T-helper 1 cell treated with Interleukin-12 subunit alpha and Interleukin-12 subunit beta and Interleukin-4 antibody, amounts not matched to agents 30 μg/mL and 1 μg/mL, for 36 hours (primary cell): Measurements from ENCODE around the gene NSMCE1.
"Not testable (repeated sequence)": the region's sequence is repeated elsewhere in the genome, so short reads cannot be mapped to it uniquely, and the experiment has no call there.

ENCODE experiments used
- H3K27ac Mint-ChIP-seq: one replicate; pipeline ENCODE4 v1.8.0; 2021; ENCODE audit warnings: mild to moderate bottlenecking, mixed read lengths
- H3K27me3 Mint-ChIP-seq: one replicate; pipeline ENCODE4 v1.8.0; 2021; ENCODE audit warnings: low read depth, mixed read lengths
- H3K36me3 Mint-ChIP-seq: one replicate; pipeline ENCODE4 v1.8.0; 2021; ENCODE audit warnings: low read depth, mixed read lengths
- H3K4me1 Mint-ChIP-seq: one replicate; pipeline ENCODE4 v1.8.0; 2021; ENCODE audit warnings: low read depth, mixed read lengths
- H3K4me3 Mint-ChIP-seq: one replicate; pipeline ENCODE4 v1.8.0; 2021; ENCODE audit warnings: mild to moderate bottlenecking, moderate library complexity, mixed read lengths
- H3K9me3 Mint-ChIP-seq: one replicate; pipeline ENCODE4 v1.8.0; 2021; ENCODE audit warnings: mixed read lengths

Gene NSMCE1

GRCh38 chr16:27270349-27270748, 1.8 kb upstream of the NSMCE1 start:
- Mint-ChIP-seq H3K9me3 (no peaks in the 10 kb centered on the region), H3K27ac (no peak overlapping the region), H3K27me3 (no peaks in the 10 kb centered on the region), H3K4me3 (no peak overlapping the region), H3K4me1 (peaks cover 54% of the 10 kb centered on the region), H3K36me3 (peaks cover 25% of the 10 kb centered on the region)

- Mint-ChIP-seq H3K27ac (peak overlapping the region; percentile 98), H3K9me3 (no peaks in the 10 kb centered on the region), H3K27me3 (no peaks in the 10 kb centered on the region), H3K4me3 (peak overlapping the region; percentile 98), H3K4me1 (peaks cover 54% of the 10 kb centered on the region), H3K36me3 (peaks cover 26% of the 10 kb centered on the region)
Measured at GRCh38 chr16:27269300-27270150, 953 bp upstream of the NSMCE1 start.

DNA sequence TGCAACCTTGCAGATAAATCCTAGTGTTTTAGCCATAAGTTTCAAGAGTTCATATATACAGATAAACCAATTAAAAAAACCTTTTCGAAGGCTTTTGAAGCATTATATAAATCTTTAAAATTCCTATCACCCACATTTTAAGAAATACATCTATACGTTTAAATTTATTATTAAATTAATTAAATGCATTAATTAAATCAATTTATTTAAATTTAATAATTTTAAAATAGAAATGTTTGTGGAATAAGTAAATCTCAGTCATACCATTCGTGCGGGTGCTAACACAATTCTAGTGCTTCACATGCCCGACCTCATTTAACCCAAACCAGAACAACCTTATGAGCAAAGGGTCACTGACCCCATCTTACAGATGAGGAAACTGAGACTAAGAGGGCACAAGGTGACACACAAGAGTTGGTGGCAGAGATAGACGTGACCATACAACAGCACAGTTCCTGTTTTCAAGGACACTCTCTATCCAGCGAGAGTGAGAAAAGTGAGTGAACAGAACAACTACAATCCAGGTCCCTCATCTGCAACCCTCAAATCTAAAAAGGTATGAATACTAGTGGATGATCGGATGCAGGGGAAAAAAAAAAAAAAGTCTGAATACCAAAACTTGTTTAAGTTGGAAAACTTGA, 1.4 kb downstream of the NSMCE1 start:
- Mint-ChIP-seq H3K9me3 (no peaks in the 10 kb centered on the region), H3K4me3 (peak overlapping the region; percentile 98), H3K4me1 (peaks cover 50% of the 10 kb centered on the region), H3K27me3 (no peaks in the 10 kb centered on the region), H3K36me3 (peaks cover 39% of the 10 kb centered on the region), H3K27ac (peak overlapping the region; percentile 33)

- Mint-ChIP-seq H3K27ac (no peak overlapping the region), H3K27me3 (no peaks in the 10 kb centered on the region), H3K4me1 (peaks cover 48% of the 10 kb centered on the region), H3K36me3 (peaks cover 34% of the 10 kb centered on the region), H3K4me3 (peak overlapping the region; percentile 38), H3K9me3 (no peaks in the 10 kb centered on the region)
Measured at GRCh38 chr16:27265982-27266381, 2.6 kb downstream of the NSMCE1 start.

- Mint-ChIP-seq H3K4me1 (peaks cover 33% of the 10 kb centered on the region), H3K9me3 (no peaks in the 10 kb centered on the region), H3K27ac (no peak overlapping the region), H3K36me3 (peaks cover 38% of the 10 kb centered on the region), H3K27me3 (no peaks in the 10 kb centered on the region), H3K4me3 (no peak overlapping the region)
Measured at GRCh38 chr16:27264151-27264550, 4.4 kb downstream of the NSMCE1 start.

GRCh38 chr16:27262904-27263423, 5.6 kb downstream of the NSMCE1 start:
- Mint-ChIP-seq H3K4me1 (peaks cover 39% of the 10 kb centered on the region), H3K36me3 (peaks cover 40% of the 10 kb centered on the region)
- not testable (repeated sequence) for H3K4me3 Mint-ChIP-seq, H3K9me3 Mint-ChIP-seq, H3K27ac Mint-ChIP-seq, H3K27me3 Mint-ChIP-seq

GRCh38 chr16:27259710-27260109, 8.9 kb downstream of the NSMCE1 start:
- Mint-ChIP-seq H3K9me3 (no peaks in the 10 kb centered on the region), H3K4me3 (no peak overlapping the region), H3K4me1 (peaks cover 40% of the 10 kb centered on the region), H3K27me3 (no peaks in the 10 kb centered on the region), H3K27ac (no peak overlapping the region), H3K36me3 (peaks cover 50% of the 10 kb centered on the region)

DNA sequence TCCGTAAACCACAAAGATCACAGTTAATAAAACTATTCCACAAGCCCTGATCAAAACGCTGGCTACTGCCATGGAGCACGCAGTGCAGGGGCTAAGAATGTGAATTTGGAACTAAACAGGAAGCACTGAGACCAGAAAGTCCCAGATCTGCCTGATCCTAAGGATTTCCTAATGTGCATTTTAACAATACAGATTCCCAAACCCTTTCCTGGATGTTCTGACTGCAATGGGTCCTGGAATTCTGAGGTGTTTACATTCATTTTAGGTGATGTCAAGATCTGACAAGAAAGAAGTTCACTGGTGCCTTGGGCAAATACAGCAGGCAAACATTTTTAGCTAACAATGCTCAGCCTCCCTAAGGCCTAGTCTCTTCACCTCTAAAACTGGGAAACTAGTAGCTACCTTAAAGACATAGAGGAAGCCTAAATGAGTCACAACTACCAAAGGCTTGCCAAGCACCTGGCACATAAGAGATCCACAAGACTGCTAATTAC, 10.3 kb downstream of the NSMCE1 start:
- Mint-ChIP-seq H3K27ac (no peak overlapping the region), H3K36me3 (peaks cover 52% of the 10 kb centered on the region), H3K4me3 (no peak overlapping the region), H3K27me3 (no peaks in the 10 kb centered on the region), H3K4me1 (peaks cover 52% of the 10 kb centered on the region), H3K9me3 (no peaks in the 10 kb centered on the region)

GRCh38 chr16:27257271-27257670, 11.3 kb downstream of the NSMCE1 start:
- Mint-ChIP-seq H3K9me3 (no peaks in the 10 kb centered on the region), H3K36me3 (peaks cover 48% of the 10 kb centered on the region), H3K27me3 (no peaks in the 10 kb centered on the region), H3K4me3 (no peak overlapping the region), H3K4me1 (peaks cover 48% of the 10 kb centered on the region), H3K27ac (no peak overlapping the region)

- Mint-ChIP-seq H3K4me1 (peaks cover 49% of the 10 kb centered on the region), H3K27me3 (no peaks in the 10 kb centered on the region), H3K27ac (no peak overlapping the region), H3K36me3 (peaks cover 50% of the 10 kb centered on the region), H3K4me3 (no peak overlapping the region), H3K9me3 (no peaks in the 10 kb centered on the region)
Measured at GRCh38 chr16:27256861-27257260, 11.7 kb downstream of the NSMCE1 start.

DNA sequence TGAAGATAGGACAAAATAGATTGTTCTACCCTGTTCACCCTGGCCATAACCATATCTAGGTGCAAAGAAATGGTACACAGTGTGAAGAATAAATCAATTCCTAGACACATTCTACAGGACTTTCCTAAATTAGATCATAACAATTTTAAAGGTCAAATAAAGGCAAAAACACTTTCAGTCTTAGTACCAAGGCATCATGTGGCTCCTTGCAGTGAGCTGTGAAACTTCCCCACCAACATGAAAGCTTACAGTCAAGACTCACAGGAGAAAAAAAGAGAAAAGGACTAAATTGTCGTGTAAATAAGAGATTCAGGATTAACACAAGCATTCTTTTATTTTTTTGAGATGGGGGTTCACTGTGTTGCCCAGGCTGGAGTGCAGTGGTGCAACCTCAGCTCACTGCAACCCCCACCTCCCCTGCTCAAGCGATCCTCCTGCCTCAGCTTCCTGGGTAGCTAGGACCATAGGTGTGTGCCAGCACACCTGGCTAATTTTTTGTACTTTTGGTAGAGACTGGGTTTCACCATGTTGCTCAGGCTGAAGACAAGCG, 14.2 kb downstream of the NSMCE1 start:
- peaks cover 63% of the 10 kb centered on the region for H3K36me3 Mint-ChIP-seq
- no peaks in the 10 kb centered on the region for H3K27me3 Mint-ChIP-seq
- H3K9me3 Mint-ChIP-seq, result no peaks in the 10 kb centered on the region
- H3K27ac Mint-ChIP-seq, result peak overlapping the region; percentile 89
- peaks cover 61% of the 10 kb centered on the region for H3K4me1 Mint-ChIP-seq
- H3K4me3 Mint-ChIP-seq, result peak overlapping the region; percentile 73

DNA sequence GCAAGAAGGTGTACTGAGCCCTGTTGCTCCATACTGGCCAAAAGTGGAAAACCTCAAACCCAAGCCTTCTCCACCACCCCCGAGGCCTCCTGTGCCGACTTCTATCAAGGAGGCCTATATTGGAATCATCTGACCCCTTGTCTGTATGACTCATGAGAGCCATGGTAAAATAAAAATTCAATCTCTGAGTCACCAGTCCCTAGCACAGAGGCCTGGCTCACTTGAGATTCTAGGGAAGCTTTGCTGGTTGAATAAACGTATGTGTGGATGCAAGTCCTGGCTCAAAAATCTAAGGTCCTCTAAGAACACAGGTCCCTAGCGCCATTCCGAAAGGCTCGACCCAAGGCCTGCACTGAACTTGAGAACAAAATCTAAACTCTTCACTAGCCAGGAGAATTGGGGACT, 15.0 kb downstream of the NSMCE1 start:
- H3K27me3 Mint-ChIP-seq, result no peaks in the 10 kb centered on the region
- H3K9me3 Mint-ChIP-seq, result no peaks in the 10 kb centered on the region
- H3K4me3 Mint-ChIP-seq, result no peak overlapping the region
- H3K27ac Mint-ChIP-seq, result peak overlapping the region; percentile 89
- H3K4me1 Mint-ChIP-seq, result peaks cover 59% of the 10 kb centered on the region
- H3K36me3 Mint-ChIP-seq, result peaks cover 62% of the 10 kb centered on the region

DNA sequence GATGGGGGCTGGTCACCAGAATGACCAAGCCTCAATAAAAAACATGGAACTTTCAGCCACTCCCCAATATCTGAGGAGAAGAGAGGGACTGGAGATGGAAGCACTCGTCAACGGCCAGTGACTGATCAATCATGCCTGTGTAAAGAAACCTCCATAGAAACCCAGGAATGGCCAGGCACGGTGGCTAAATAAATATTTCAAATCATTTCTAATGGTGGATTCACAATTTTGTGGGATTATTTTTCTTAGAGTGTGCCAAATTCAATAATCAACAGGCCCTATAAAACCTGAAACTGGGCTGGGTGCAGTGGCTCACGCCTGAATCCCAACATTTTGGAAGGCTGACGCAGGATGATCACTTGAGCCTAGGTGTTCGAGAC, 16.4 kb downstream of the NSMCE1 start:
- Mint-ChIP-seq H3K27ac (peak overlapping the region; percentile 22), H3K4me3 (no peak overlapping the region), H3K27me3 (no peaks in the 10 kb centered on the region), H3K4me1 (peaks cover 55% of the 10 kb centered on the region), H3K9me3 (no peaks in the 10 kb centered on the region), H3K36me3 (peaks cover 62% of the 10 kb centered on the region)

DNA sequence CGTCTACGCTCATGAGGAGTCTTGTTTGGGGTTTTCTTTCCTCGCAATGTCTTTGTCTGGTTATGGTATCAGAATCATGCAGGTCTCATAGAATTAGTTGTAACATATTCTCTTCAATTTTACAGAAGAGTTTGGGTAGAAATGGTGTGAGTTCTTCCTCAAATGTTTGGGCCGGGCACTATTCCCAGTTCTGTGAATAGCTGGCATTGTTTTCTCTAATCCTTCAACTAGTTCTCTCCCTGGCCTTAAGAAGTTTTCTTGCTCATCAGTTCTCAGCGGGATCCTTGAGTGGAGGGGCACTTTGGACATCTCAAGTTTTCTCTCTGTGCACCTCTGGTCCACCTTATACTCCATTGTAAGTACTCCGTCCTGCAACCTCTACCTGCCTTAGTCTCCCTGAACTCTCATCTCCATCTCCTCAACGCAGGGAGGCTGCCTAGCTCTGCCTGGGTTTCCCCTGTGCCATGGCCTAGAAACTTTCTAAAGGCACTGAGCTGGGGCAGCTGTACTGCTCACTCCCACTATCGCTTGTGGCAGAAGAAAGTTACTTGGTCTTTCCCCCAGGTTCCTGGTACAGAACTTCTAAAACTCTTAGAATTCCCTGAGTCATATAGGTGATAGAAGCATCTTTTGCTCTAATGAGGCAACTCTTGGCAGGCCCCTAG, 16.9 kb downstream of the NSMCE1 start:
- Mint-ChIP-seq H3K27ac (peak overlapping the region; percentile 22), H3K4me3 (no peak overlapping the region), H3K4me1 (peaks cover 57% of the 10 kb centered on the region), H3K36me3 (peaks cover 60% of the 10 kb centered on the region), H3K9me3 (no peaks in the 10 kb centered on the region), H3K27me3 (no peaks in the 10 kb centered on the region)
